Ammon's horn (tissue), 1 donor: Measurements from ENCODE around the gene HRH3.

Source experiments
- DNase-seq: peaks from one replicate; pipeline ENCODE4 v3.0.0-alpha.2; 2016; ENCODE audit warnings: low spot score

Gene HRH3

DNA sequence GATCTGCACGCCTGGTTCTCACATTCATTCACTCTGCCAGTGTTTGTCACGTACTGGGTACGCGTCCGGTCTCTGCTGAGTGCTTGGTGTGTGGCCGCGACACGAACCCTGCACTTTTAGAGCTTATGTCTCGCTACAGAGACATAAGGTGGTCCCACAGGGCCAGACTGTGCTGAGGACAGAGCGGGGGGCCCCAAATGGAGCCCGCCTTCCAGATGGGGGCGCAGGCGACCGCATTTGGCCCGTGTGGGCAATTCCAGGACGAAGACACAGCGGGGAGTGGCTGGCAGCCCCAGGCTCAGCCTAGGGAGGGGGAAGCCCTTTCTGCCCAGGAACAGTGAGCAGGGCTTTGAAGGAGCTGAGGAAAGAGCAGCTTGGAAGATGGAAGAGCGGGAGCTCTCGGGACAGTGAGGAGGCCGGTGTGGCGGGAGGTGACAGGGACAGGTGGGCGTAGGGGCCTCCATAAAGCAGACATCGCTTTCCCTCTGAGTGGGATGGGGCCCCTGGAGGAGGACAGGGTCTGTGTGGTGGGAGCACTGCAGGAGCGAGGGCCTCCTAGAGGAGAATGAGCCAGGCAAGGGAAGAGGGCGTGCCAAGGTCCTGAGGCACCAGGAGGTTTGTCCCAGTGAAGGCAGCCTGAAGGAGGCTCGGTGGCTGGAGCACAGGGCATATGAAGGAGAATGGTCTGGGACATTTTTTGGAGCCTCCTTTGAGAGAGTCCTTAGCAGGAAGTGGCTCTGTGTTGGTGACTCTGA is 45.0 kb downstream of the HRH3 start:
- no peak for DNase-seq

DNA sequence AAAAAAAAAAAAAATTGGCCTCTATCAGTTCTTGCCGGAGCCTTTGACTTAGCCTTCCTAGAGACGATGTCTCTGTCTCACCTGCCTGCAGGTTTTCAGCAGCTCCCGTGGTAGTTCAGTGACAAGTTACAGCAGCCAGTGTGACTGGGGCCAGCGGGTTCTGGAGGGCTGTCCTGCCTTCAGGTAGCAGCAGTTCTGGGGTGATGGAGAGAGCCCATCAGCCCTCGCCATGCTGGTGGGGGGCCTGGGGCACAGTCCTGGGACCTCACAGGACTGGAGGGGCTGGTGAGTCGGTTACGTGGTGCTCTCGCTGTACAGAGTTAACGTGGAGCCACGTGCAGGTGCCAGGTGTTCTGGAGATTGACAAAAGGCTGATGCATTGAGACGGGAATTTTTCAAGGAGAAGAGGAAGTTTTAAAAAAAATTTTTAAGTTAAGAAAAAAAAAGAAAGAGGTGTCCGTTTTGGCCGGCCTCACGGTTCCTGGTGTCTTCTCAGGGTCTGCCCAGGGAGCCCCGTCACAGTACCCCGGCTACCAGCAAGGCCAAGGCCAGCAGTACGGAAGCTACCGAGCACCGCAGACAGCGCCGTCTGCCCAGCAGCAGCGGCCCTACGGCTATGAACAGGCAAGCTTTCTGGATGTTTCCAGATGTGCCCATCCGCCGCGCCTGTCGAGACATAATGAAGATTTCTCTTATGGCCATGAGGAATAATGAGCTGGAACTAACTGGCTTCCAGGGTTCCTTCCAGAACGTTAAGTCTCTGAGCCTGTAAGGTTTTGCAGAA is 45.9 kb downstream of the HRH3 start:
- no peak for DNase-seq

DNA sequence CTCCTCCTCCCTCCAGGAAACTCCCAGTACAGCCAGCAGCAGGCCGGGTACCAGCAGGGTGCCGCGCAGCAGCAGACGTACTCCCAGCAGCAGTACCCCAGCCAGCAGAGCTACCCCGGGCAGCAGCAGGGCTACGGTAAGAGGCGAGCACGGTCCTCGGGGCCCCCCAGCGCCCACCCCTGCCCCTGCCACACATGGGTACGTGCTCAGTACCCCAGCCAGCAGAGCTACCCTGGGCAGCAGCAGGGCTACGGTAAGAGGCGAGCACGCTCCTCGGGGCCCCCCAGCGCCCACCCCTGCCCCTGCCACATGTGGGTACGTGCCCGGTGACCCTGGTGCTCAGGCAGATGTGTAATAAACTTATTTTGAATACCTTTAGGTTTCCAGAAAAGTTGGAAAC is 47.4 kb downstream of the HRH3 start:
- no peak for DNase-seq

DNA sequence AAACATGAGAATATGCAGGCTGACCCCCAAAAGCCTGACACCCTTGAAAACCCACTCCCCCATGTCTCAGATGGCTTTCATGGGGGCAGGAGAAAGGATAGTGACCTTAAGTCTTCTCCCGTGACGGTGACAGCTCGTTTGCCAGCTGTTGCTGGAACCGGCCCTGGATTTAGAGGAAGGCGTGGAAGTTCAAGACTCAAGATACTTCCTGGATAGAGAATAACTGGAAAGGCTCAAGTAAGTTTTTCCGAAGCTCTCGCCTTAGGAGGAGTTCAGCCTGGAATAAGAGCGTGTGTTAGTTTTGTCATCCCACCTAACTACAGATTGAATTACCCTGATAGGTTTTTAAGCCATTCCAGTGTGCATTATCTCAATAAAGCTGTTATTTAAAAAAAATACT is 48.8 kb downstream of the HRH3 start:
- no peak for DNase-seq

DNA sequence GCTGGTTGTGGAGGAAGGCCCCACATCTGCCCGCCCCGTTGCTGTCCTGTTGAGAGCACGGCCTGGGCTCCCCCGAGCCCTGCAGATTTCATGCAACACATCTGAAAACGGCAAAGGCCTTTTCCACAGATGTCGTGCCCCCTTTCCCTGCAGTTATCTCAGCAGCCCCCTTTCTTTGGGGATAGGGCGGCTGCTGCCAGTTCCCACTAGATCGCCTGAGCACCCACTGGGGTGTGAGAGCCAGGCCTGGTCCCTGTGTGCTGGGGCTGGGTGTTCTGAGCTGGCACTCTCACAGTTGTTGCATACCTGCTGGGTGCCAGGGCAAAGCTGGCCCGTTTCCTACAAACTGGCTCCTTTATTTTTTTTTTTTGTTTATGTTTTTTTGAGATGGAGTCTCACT is 49.5 kb downstream of the HRH3 start:
- no peak for DNase-seq

DNA sequence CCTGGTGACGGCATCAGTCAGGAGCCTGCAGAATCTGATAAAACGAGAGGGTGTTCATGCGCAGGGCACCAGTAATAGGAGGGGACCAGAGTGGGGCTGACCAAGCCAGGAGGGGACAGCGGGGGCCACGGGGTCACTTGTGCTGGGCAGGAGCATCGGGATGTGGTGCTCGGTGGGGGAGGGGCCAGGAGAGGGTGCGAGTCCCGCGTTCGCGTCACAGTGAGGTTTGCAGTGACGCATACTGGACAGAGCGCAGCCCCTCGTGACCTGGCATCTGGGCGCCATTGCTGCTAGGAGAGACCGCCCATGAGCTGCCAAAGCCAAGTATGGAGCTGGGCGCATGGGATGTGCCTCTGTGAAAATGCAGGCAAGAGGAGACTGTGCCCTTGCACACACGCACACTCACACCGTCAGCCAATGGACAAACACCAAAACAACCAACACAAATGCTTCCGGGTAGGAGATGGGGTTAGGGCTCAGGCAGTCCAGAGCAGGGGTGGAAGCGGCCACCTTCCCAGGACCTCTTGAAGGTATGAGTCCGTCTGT is 51.1 kb downstream of the HRH3 start:
- DNase-seq = no peak

DNA sequence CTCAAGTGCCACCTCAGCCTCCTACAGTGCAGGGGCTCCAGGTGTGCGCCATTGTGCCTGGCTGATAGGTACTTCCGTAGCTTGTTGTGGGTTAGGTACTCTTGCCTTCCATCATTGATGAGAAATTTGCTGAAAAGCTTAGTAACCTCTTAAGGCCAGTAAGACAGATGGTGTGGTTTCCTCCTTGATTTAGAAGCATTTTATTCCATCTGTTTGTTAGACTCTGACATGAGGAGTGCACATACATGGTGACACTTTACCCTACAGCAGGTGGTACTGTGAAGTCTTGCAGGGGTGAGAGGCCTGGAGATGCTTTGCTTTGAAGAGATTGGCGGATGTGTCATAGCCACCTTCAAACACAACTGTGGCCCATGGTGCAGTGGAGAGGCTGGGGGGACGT is 52.0 kb downstream of the HRH3 start:
- DNase-seq = no peak

DNA sequence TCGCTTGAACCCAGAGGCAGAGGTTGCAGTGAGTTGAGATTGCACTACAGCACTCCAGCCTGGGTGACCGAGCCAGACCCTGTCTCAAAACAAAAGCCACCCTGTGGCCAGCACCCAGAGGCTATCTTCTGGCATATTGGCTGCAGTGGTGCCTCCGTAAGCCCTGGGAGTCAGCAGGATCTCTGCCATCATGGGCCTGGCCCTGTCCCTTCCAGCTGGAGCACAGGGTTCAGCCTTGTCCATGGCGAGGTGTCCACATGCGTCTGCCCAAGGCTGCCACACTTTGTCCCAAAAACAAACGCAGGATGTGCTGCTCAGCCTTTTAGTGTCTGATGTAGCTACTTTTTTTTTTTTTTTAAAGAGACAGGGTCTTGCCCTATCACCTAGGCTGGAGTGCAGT is 52.6 kb downstream of the HRH3 start:
- no peak for DNase-seq

DNA sequence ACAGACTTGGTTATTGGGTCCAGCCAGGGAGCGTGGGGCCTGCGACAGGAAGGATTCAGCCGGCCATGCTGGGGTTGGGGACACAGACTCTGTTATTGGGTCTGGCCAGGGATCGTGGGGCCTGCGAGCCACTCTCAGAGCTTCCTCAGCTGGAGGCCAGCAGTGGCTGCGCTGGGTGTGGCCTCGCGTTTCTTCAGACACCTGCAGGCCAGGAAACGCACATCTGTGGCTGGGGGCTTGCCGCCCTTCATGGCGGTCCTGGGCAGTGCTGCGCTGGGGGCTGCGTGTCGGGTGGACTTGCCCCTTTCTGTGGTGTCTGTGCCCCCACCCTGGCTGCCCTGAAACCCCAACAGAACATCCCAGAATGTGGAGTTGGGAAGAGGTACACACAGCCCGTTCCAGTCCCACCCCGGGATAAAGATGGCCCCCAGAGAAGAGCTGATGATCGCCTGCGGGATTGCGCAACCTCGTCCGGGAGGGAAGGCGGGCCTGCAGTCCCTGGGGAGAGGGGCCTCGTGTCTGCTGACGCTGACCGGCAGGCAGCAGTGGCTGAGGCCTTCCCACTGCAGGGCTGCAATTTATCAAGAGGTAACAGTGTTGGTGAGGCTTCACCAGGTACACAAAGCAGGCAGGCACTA is 54.2 kb downstream of the HRH3 start:
- no peak for DNase-seq
